Lower lobe of right lung (tissue), 2 donors: ENCODE results near the gene KCNQ1. TPM values are rescaled to one million over a fixed set of nuclear protein-coding genes. Genes with fewer than 3 reads are reported as not detected.

Experiments
- ATAC-seq, 2 donors: fragments of 200-7000 bp; cut with Tn5 transposase; one replicate each; pipeline ENCODE4 v1.9.1; 2020 to 2022; ENCODE audit warnings: mild to moderate bottlenecking in 2 of 2, moderate library complexity in 2 of 2
- DNase-seq: peaks from one replicate; pipeline ENCODE4 v3.0.0-alpha.2; 2020
- H3K27ac ChIP-seq: fragments of 200-600 bp; one replicate; pipeline ENCODE4 v1.8.0; 2022
- H3K27me3 ChIP-seq: fragments of 200-600 bp; one replicate; pipeline ENCODE4 v1.8.0; 2022; ENCODE audit warnings: low read depth
- H3K36me3 ChIP-seq: fragments of 200-600 bp; one replicate; pipeline ENCODE4 v1.8.0; 2022; ENCODE audit warnings: mild to moderate bottlenecking
- H3K4me1 ChIP-seq: fragments of 200-600 bp; one replicate; pipeline ENCODE4 v1.8.0; 2022
- H3K4me3 ChIP-seq: fragments of 200-600 bp; one replicate; pipeline ENCODE4 v1.8.0; 2022; ENCODE audit warnings: mild to moderate bottlenecking
- H3K9me3 ChIP-seq: fragments of 200-600 bp; one replicate; pipeline ENCODE4 v1.8.0; 2022
- intact Hi-C: fragments of 100-400 bp; cut with DNase I; formaldehyde crosslinking; loops from one replicate; pipeline ENCODE4 v1.11.0; 2022
- total RNA-seq: library from RNA; stranded (reverse); fragmentation: NEBNext Ultra II Directional; extraction: Animal tissue kit (Norgen Biotek cat#: 25700); gene quantifications from one replicate; pipeline ENCODE4 v1.2.1, GENCODE V29; 2021
- TF ChIP-seq, protein P1 (sequence below): fragments of 200-600 bp; IDR thresholded peaks from one replicate; pipeline ENCODE4 v1.8.0; 2022; ENCODE audit warnings: antibody characterized with exemption, mild to moderate bottlenecking
- donor health status: DM: no; HTN: yes; CAD: no; lungs with severe emphysema.

Gene KCNQ1
- total RNA-seq, 1 donor from 2014 or later = 51.0 TPM

DNA sequence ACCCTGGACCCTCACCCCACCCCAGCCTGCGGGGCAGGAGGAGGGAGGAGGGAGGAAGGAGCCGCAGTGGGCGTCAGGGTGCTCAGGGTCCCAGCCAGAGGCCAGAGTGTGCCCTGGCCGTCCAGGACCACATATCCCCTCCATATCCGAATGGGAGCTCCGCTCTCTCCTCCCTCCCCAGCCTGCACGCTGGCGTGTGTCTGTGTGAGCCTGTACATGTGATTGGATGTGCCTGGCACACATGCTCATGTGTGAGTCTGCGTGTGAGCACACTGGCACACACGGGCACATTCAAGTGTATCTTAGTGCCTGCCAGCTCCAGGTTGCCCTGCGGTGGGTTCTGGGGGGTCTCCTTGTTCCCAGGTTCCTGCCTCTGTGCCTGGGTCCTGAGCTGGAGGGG is 36.1 kb upstream of the KCNQ1 start:
- TF ChIP-seq, protein P1, sequence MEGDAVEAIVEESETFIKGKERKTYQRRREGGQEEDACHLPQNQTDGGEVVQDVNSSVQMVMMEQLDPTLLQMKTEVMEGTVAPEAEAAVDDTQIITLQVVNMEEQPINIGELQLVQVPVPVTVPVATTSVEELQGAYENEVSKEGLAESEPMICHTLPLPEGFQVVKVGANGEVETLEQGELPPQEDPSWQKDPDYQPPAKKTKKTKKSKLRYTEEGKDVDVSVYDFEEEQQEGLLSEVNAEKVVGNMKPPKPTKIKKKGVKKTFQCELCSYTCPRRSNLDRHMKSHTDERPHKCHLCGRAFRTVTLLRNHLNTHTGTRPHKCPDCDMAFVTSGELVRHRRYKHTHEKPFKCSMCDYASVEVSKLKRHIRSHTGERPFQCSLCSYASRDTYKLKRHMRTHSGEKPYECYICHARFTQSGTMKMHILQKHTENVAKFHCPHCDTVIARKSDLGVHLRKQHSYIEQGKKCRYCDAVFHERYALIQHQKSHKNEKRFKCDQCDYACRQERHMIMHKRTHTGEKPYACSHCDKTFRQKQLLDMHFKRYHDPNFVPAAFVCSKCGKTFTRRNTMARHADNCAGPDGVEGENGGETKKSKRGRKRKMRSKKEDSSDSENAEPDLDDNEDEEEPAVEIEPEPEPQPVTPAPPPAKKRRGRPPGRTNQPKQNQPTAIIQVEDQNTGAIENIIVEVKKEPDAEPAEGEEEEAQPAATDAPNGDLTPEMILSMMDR = no peak
- H3K27ac ChIP-seq = no peak overlapping the region
- intact Hi-C loops = no loop called here
- no peaks in the 10 kb centered on the region for H3K4me1 ChIP-seq
- no peak overlapping the region for H3K4me3 ChIP-seq
- DNase-seq = no peak
- H3K36me3 ChIP-seq = peaks cover 8% of the 10 kb centered on the region
- ATAC-seq = no peak
- H3K27me3 ChIP-seq = peaks cover 7% of the 10 kb centered on the region
- no peaks in the 10 kb centered on the region for H3K9me3 ChIP-seq

DNA sequence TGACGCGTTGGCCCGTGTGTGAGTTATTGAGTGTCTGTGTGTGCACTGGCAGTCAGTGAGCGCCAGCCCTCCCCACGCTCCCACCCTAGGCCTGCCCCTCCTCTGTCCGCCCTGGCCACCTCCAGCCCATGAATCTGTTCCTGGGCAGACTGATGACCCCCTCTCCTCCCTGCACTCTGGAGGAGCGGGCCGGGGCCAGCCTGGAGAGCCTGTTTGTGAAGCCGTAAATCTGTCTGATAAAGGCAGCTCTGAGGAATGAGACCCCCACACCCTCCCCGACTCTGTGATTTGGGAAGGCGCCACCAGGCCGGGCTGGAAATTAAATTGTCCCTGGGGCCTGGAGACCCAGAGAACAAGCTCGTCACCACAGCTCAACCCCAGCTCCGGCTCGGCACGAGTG is 35.7 kb upstream of the KCNQ1 start:
- TF ChIP-seq, protein P1 = no peak
- intact Hi-C loops = no loop called here
- H3K4me1 ChIP-seq = no peaks in the 10 kb centered on the region
- no peaks in the 10 kb centered on the region for H3K9me3 ChIP-seq
- H3K27ac ChIP-seq = no peak overlapping the region
- DNase-seq (no peak), ATAC-seq (no peak)
- no peak overlapping the region for H3K4me3 ChIP-seq
- H3K27me3 ChIP-seq = peaks cover 7% of the 10 kb centered on the region
- H3K36me3 ChIP-seq = peaks cover 3% of the 10 kb centered on the region

DNA sequence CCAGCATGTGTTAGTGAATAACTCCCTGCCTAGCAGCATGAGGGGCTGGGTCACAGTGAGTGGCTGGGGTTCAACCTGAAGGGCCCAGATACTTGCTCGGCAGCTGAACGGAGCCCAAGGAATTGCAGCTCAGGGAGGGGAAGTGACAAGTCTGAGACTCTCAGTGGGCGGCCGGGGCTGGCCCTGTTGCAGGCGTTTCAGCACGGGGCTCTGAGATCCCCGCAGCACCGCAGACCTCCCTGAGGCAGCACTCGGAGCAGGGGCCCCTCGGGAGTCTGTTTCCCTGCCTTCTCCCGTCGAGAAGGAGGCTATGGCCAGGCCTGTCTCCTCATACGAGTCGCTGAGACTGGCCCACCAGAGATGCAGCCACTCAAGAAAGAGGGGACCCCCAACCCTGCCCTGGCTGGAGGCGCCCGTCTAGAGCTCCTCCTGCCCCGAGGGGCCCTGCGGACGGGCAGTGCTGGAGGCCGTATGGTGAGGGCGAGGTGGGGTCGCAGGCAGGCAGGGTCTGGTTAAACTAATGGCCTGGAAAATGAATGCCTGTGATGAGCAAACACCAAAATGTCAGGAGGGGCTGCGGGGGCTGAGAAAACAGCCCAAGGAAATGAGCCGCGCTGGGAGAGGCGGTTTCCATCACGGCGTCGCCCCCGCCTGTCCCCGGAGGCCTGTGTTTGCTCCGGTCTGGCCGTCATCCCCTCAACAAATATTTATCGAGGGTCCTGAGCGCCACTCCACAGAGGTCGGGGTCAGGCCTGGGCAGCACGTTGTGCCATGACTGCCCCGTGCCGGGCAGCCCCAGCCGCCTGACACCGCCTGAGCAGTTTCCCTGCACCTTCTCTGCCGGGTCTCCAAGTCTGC is 35.0 kb upstream of the KCNQ1 start:
- H3K4me1 ChIP-seq = no peaks in the 10 kb centered on the region
- DNase-seq (no peak), ATAC-seq (no peak)
- no peaks in the 10 kb centered on the region for H3K9me3 ChIP-seq
- peaks cover 7% of the 10 kb centered on the region for H3K27me3 ChIP-seq
- no peak overlapping the region for H3K27ac ChIP-seq
- no peaks in the 10 kb centered on the region for H3K36me3 ChIP-seq
- TF ChIP-seq, protein P1 = no peak
- no peak overlapping the region for H3K4me3 ChIP-seq
- intact Hi-C loops = no loop called here

DNA sequence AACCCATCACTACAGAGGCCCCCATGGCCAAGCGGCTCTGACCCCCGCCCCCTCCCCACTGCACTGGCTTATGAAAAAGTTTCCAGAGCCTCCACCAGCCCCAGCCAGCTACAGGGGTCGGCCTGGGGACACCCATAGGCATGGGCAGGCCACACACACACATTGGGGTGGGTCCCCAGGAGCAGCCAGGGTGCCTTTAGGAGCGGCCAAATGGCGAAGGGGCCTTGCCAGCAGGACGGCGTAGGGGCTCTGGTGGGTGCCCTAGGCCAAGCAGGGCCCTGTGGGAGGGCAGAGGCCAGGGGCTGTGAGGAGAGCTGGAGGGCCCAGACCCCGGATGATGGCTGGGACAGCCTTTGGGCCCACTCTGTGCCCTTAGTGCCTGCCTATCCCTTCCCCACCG is 34.2 kb upstream of the KCNQ1 start:
- no peaks in the 10 kb centered on the region for H3K36me3 ChIP-seq
- H3K9me3 ChIP-seq = no peaks in the 10 kb centered on the region
- H3K27me3 ChIP-seq = peaks cover 7% of the 10 kb centered on the region
- H3K4me3 ChIP-seq = no peak overlapping the region
- no peaks in the 10 kb centered on the region for H3K4me1 ChIP-seq
- no peak overlapping the region for H3K27ac ChIP-seq
- DNase-seq (no peak), ATAC-seq (no peak)
- TF ChIP-seq, protein P1 = no peak
- intact Hi-C loops = no loop called here

DNA sequence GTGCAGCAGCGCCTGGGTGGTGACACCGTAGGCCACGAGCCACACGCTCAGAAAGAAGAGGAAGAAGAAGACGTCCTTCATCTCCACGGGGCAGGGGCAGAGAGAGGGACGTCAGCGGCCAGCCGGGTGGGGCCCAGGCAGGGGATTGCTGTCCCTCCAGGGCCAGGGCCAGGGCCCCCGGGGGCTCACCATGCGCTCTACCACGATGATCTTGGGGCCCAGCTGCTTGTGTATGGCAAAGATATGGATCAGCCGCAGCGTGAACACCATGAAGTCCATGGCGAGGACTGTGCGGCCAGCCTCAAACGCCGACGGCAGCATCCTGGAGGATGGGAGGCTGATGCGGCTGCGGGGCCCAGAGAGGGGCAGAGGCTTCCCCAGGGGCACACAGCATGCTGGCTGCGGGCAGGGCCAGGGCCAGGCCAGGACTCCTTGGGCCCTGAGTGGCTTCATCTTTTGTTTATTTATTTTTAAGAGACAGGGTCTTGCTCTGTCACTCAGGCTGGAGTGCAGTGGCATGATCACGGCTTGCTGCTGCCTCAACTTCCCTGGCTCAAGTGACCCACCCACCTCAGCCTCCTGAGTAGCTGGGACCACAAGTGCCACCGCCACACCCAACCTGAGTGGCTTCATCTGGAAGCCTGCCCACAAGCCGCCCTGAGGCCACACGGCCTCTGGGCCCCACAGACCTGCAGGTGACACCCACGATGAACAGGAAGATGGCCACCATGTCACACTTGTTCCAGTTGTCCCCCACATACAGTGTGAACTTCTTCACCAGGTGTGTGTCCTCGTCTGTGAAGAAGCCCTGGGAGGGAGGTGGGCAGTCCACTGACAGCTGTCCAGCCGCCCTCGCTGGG is 33.1 kb upstream of the KCNQ1 start:
- Histone ChIP-seq H3K9me3 (no peaks in the 10 kb centered on the region), H3K27ac (no peak overlapping the region), H3K4me3 (no peak overlapping the region), H3K36me3 (no peaks in the 10 kb centered on the region), H3K27me3 (peaks cover 7% of the 10 kb centered on the region), H3K4me1 (no peaks in the 10 kb centered on the region)
- no peak for ATAC-seq
- no peak for DNase-seq
- TF ChIP-seq, protein P1 = no peak
- intact Hi-C loops = no loop called here
